Thyroid gland (tissue), 4 donors: ENCODE measurements around the gene PSMG3. TPM values are rescaled to one million over a fixed set of nuclear protein-coding genes. Genes with fewer than 3 reads are reported as not detected.

Source experiments
- DNase-seq, 2 donors: peaks; one replicate each; pipeline ENCODE4 v3.0.0-alpha.2; 2019
- H3K27ac ChIP-seq, 3 donors: fragments of 200-600 bp; sonication (generic); 1 replicate in 2 of 3; 2 replicates in 1 of 3; pipeline ENCODE4 v1.5.1; 2016 to 2019; ENCODE audit warnings: mild to moderate bottlenecking in 1 of 3, moderate library complexity in 1 of 3
- H3K27me3 ChIP-seq: fragments of 200-600 bp; sonication (generic); one replicate; pipeline ENCODE4 v1.5.1; 2019
- H3K36me3 ChIP-seq, 2 donors: fragments of 200-600 bp; sonication (generic); one replicate each; pipeline ENCODE4 v1.5.1; 2016 to 2019
- H3K4me1 ChIP-seq, 2 donors: fragments of 200-600 bp; sonication (generic); one replicate each; pipeline ENCODE4 v1.5.1; 2017 to 2019
- H3K4me3 ChIP-seq, 3 donors: fragments of 200-600 bp; sonication (generic); replicated peaks in 1 of 3; 1 replicate in 2 of 3; 2 replicates in 1 of 3; pipeline ENCODE4 v1.5.1; 2016; ENCODE audit warnings: mild to moderate bottlenecking in 1 of 3
- H3K9me3 ChIP-seq: fragments of 200-600 bp; sonication (generic); one replicate; pipeline ENCODE4 v1.5.1; 2017
- CTCF ChIP-seq, 6 experiments: fragments of 200-600 bp in 3 of 6; fragments of 450-650 bp in 3 of 6; sonication (generic) in 3 of 6; IDR thresholded peaks; one replicate each; pipeline ENCODE4 v1.5.1; 2016 to 2019; ENCODE audit warnings: antibody characterized with exemption in 6 of 6, mild to moderate bottlenecking in 2 of 6, inconsistent platforms in 1 of 6, moderate library complexity in 1 of 6
- POLR2A ChIP-seq, 2 donors: fragments of 450-650 bp; IDR thresholded peaks; one replicate each; pipeline ENCODE4 v1.6.1; 2017; ENCODE audit warnings: antibody characterized with exemption in 2 of 2, mild to moderate bottlenecking in 2 of 2, moderate library complexity in 1 of 2
- whole genome bisulfite sequencing, 2 donors: methylation state at CpG; one replicate each; pipeline ENCODE4 v1.1.5; 2017; 5-methylcytosine and 5-hydroxymethylcytosine counted together
- intact Hi-C: fragments of 100-400 bp; cut with DNase I; formaldehyde crosslinking; loops from one replicate; pipeline ENCODE4 v1.15.1; 2023
- total RNA-seq, 4 donors: library from RNA; depleted of rRNA; stranded (reverse); fragments of >200 nt; gene quantifications; one replicate each; pipeline ENCODE4 v1.2.3, GENCODE V29; 2016

The PSMG3 gene
- total RNA-seq, 4 donors from 2014 or later = 28.1 to 65.6 (median 50.2) TPM

GRCh38 chr7:1599640-1600395 is 30.0 kb upstream of the PSMG3 start:
- H3K27ac ChIP-seq = no peak overlapping the region
- H3K36me3 ChIP-seq = no peaks in the 10 kb centered on the region
- intact Hi-C loops = no loop called here
- no peaks in the 10 kb centered on the region for H3K4me1 ChIP-seq
- H3K27me3 ChIP-seq = no peaks in the 10 kb centered on the region
- TF ChIP-seq CTCF (IDR thresholded peaks at IDR 0.05) (no peak), POLR2A (IDR thresholded peaks at IDR 0.05) (no peak)
- DNase-seq = no peak
- no peak overlapping the region for H3K4me3 ChIP-seq
- WGBS, 2 donors = 79 to 80% methylated on average over 27 to 28 of the region's 29 CpGs
- H3K9me3 ChIP-seq = no peaks in the 10 kb centered on the region

- Histone ChIP-seq H3K4me3 (no peak overlapping the region), H3K36me3 (no peaks in the 10 kb centered on the region), H3K4me1 (no peaks in the 10 kb centered on the region), H3K27ac (no peak overlapping the region), H3K27me3 (no peaks in the 10 kb centered on the region), H3K9me3 (no peaks in the 10 kb centered on the region)
- DNase-seq = no peak
- TF ChIP-seq CTCF (IDR thresholded peaks at IDR 0.05) (no peak), POLR2A (IDR thresholded peaks at IDR 0.05) (no peak)
- WGBS, 2 donors = 87 to 89% methylated on average over 12 of the region's 12 CpGs
- intact Hi-C loops = no loop called here
Measured at GRCh38 chr7:1598961-1599639, 29.3 kb upstream of the PSMG3 start.

GRCh38 chr7:1598286-1598685 is 28.5 kb upstream of the PSMG3 start:
- Histone ChIP-seq H3K4me1 (no peaks in the 10 kb centered on the region), H3K27me3 (no peaks in the 10 kb centered on the region), H3K27ac (no peak overlapping the region), H3K36me3 (no peaks in the 10 kb centered on the region), H3K4me3 (no peak overlapping the region), H3K9me3 (no peaks in the 10 kb centered on the region)
- intact Hi-C loops = no loop called here
- TF ChIP-seq POLR2A (IDR thresholded peaks at IDR 0.05) (no peak), CTCF (IDR thresholded peaks at IDR 0.05) (no peak)
- WGBS, 2 donors = 89 to 91% methylated on average over 7 of the region's 7 CpGs
- DNase-seq = no peak

- no peaks in the 10 kb centered on the region for H3K27me3 ChIP-seq
- WGBS, 2 donors = 86 to 90% methylated on average over 11 of the region's 11 CpGs
Measured at GRCh38 chr7:1597791-1598190, 28.0 kb upstream of the PSMG3 start.

More at GRCh38 chr7:1597791-1598190, 28.0 kb upstream of the PSMG3 start:
- no peaks in the 10 kb centered on the region for H3K9me3 ChIP-seq
- no peak for DNase-seq
- no peak overlapping the region for H3K27ac ChIP-seq
- TF ChIP-seq CTCF (IDR thresholded peaks at IDR 0.05) (no peak), POLR2A (IDR thresholded peaks at IDR 0.05) (no peak)
- no peak overlapping the region for H3K4me3 ChIP-seq
- no peaks in the 10 kb centered on the region for H3K4me1 ChIP-seq
- no peaks in the 10 kb centered on the region for H3K36me3 ChIP-seq
- intact Hi-C loops = no loop called here
